Body of pancreas (tissue), 4 donors: ENCODE data around the gene LHX5. TPM values are rescaled to one million over a fixed set of nuclear protein-coding genes. Genes with fewer than 3 reads are reported as not detected.

Source experiments
- ATAC-seq: fragments of 150-250 bp; one replicate; pipeline ENCODE4 v1.9.1; 2016
- DNase-seq, 4 donors: peaks; one replicate each; pipeline ENCODE4 v3.0.0-alpha.2; 2019
- H3K27ac ChIP-seq, 4 donors: fragments of 200-600 bp; sonication (generic); 1 replicate in 3 of 4; 2 replicates in 1 of 4; pipeline versions ENCODE4 v1.5.1 to v1.6.1; 2016 to 2019; ENCODE audit warnings: mild to moderate bottlenecking in 1 of 4, mixed read lengths in 1 of 4, moderate library complexity in 1 of 4
- H3K27me3 ChIP-seq, 2 donors: fragments of 200-600 bp; sonication (generic); one replicate each; pipeline ENCODE4 v1.6.0; 2016; ENCODE audit warnings: mild to moderate bottlenecking in 1 of 2
- H3K36me3 ChIP-seq, 2 donors: fragments of 200-600 bp; sonication (generic); replicated peaks in 1 of 2; 2 replicates each; pipeline ENCODE4 v1.5.1; 2016; ENCODE audit warnings: low read depth in 2 of 2; ENCODE audit not compliant: insufficient read depth in 1 of 2
- H3K4me1 ChIP-seq: fragments of 200-600 bp; sonication (generic); one replicate; pipeline ENCODE4 v1.6.0; 2016
- H3K4me3 ChIP-seq, 2 donors: fragments of 200-600 bp; sonication (generic); 1 replicate in 1 of 2; 2 replicates in 1 of 2; pipeline ENCODE4 v1.5.1; 2016 to 2019
- H3K9me3 ChIP-seq, 3 donors: fragments of 200-600 bp; sonication (generic); 1 replicate in 2 of 3; 2 replicates in 1 of 3; pipeline ENCODE4 v1.5.1; 2016
- POLR2A ChIP-seq, 3 donors: fragments of 450-650 bp; IDR thresholded peaks; one replicate each; pipeline ENCODE4 v1.6.1; 2016; ENCODE audit warnings: antibody characterized with exemption in 3 of 3, mild to moderate bottlenecking in 2 of 3
- WGBS, 2 donors: methylation state at CpG; one replicate each; pipeline ENCODE4 v1.1.5; 2017; 5-methylcytosine and 5-hydroxymethylcytosine counted together
- intact Hi-C: fragments of 100-400 bp; cut with DNase I; formaldehyde crosslinking; loops from one replicate; pipeline ENCODE4 v1.15.1; 2023
- total RNA-seq, 2 donors: library from RNA; depleted of rRNA; stranded (reverse); fragments of >200 nt; gene quantifications; one replicate each; pipeline ENCODE4 v1.1.0, GENCODE V29; 2016
- TF ChIP-seq, protein P1 (sequence below), 7 experiments: fragments of 450-650 bp in 4 of 7; fragments of 200-600 bp in 3 of 7; sonication (generic) in 3 of 7; IDR thresholded peaks; one replicate each; pipeline ENCODE4 v1.5.1; 2016 to 2019; ENCODE audit warnings: antibody characterized with exemption in 7 of 7

LHX5 gene
- not detected for total RNA-seq

DNA sequence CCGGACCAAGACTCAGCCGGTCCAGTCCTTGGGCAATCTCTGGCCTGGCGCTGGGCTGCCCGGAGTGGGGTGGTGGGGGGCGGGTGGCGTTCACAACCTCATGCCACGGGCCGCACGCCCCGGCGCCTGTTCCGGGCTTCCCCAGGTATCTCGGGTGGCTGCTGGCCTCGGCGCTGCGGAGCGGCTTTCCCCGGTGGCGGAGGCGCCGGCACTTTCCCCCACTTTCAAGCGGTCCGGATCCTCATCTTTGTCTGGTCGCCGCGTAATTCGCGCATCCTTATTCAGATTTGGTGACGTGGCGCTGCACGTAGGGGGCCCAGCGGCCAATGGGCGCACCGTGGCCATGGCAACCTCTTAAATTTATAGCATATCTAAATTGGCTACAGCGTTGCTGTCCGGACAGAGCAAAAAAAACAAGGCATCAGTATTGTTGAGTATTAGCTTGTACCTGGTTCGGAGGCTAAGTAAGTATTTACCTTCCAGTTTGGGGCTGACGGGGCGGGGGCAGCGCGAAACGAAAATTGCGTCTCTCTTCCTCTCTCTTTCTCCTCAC is at the start of gene LHX5:
TSS of gene LHX5 (minus strand) at position 253 of the 553 bp plus-strand sequence. CDS start 373 bp downstream, outside the sequence.
- intact Hi-C loops, result no loop called here
- Histone ChIP-seq H3K4me3 (no peak within 1 kb of the TSS), H3K27ac (no peak within 1 kb of the TSS), H3K27me3 (peaks cover 0 to 29% of the 10 kb centered on the region in 2 donors), H3K9me3 (no peaks in the 10 kb centered on the region), H3K36me3 (no peaks in the 10 kb centered on the region), H3K4me1 (peaks cover 17% of the 10 kb centered on the region)
- ATAC-seq (no peak), DNase-seq (no peak)
- no peak for TF ChIP-seq POLR2A (IDR thresholded peaks at IDR 0.05)
- TF ChIP-seq, protein P1, sequence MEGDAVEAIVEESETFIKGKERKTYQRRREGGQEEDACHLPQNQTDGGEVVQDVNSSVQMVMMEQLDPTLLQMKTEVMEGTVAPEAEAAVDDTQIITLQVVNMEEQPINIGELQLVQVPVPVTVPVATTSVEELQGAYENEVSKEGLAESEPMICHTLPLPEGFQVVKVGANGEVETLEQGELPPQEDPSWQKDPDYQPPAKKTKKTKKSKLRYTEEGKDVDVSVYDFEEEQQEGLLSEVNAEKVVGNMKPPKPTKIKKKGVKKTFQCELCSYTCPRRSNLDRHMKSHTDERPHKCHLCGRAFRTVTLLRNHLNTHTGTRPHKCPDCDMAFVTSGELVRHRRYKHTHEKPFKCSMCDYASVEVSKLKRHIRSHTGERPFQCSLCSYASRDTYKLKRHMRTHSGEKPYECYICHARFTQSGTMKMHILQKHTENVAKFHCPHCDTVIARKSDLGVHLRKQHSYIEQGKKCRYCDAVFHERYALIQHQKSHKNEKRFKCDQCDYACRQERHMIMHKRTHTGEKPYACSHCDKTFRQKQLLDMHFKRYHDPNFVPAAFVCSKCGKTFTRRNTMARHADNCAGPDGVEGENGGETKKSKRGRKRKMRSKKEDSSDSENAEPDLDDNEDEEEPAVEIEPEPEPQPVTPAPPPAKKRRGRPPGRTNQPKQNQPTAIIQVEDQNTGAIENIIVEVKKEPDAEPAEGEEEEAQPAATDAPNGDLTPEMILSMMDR (IDR thresholded peaks at IDR 0.05), result no peak
- 2 to 7% methylated on average over 10 to 38 of the region's 43 CpGs for WGBS, 2 donors

DNA sequence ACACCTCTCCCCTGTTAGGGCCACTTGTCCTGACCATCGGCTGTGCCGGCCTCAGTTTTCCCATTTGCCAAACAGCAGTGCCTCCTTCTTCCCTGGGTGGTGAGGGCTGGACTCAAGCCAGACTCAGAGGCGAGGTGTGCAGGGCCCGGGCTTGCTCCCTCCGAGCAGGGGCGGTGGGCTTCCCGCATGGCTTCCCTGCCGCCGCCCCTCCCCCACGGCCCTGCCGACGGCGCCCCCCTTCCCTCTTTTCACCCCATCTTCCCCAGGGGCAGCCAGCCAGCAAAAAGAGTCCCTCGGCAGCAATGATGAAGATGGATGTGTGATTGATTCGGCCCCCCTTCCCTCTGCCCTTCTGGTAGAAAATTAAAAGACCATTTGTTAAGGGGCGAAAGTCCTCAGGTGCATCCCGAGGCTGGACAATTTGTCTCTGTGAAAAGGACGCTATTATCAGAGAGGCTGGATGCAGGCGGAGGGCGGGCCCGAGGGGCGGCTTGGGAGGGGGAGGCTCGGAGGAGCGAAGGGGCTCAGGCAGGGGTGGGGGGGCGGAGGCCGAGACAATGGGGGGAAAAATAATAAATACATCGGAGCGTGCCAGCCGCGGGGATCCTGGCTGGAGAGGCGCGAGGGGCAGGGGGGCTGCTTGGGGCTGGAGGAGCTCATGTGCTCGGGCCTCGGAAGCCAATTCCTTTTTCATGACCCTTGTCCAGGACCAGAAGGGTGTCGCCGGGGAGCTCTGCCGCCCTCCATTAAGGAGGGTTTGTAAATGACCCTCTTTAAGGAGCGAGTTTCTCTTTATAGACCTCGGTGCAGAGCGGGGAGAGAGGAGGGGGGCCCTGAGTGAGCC is 48.0 kb upstream of the LHX5 start:
- Histone ChIP-seq H3K4me1 (peaks cover 7% of the 10 kb centered on the region), H3K36me3 (no peaks in the 10 kb centered on the region), H3K27me3 (peaks cover 0 to 9% of the 10 kb centered on the region in 2 donors), H3K9me3 (no peaks in the 10 kb centered on the region), H3K4me3 (no peak overlapping the region), H3K27ac (no peak overlapping the region)
- DNase-seq, result no peak
- ATAC-seq, result no peak
- WGBS, 2 donors, result 2 to 7% methylated on average over 25 to 39 of the region's 40 CpGs
- TF ChIP-seq, protein P1 (IDR thresholded peaks at IDR 0.05), result no peak
- TF ChIP-seq POLR2A (IDR thresholded peaks at IDR 0.05), result no peak
- intact Hi-C loops, result no loop called here

DNA sequence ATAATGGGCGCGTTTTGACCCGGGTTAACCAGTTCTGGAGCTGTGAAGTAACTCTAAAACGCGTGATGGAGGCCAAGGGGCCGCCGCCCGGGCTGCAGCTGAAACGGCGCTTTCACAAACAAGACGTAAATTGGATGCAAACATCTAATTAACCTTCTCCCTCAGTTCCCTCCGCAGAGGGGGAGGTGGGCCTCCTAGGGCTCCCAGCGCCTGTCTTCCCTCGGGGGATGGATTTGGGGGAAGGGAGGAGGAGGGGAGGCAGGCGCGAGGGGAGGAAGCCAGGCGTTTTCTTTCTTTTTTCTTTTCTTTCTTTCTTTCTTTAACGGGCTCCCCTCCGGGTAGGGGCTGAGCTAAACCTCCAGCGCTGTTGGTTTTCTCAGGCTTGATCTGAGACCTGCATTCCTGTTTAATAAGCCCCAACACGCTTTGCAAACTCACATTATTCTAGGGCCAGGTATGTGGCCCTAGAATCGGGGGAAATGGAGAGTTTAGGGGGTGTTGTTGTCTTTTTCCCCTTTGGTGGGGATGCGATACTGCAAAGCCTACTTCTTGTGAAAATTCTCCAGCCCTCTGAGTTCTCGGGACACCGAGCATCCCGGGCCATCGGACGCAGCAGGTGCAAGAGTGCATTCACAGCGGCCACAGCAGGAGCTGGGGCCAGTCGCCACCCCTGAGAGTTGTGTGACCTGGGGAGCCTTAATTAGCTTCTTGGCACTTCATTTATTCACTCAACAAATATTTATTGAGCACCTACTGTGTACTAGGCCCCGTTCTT is 43.6 kb upstream of the LHX5 start:
- TF ChIP-seq POLR2A (IDR thresholded peaks at IDR 0.05), result no peak
- TF ChIP-seq, protein P1 (IDR thresholded peaks at IDR 0.05), result no peak
- Histone ChIP-seq H3K27me3 (peaks cover 0 to 9% of the 10 kb centered on the region in 2 donors), H3K27ac (no peak overlapping the region), H3K4me3 (no peak overlapping the region), H3K4me1 (peaks cover 7% of the 10 kb centered on the region), H3K36me3 (no peaks in the 10 kb centered on the region), H3K9me3 (no peaks in the 10 kb centered on the region)
- no peak for DNase-seq
- intact Hi-C loops, result no loop called here
- WGBS, 2 donors, result 2 to 3% methylated on average over 30 to 31 of the region's 31 CpGs
- ATAC-seq, result no peak

DNA sequence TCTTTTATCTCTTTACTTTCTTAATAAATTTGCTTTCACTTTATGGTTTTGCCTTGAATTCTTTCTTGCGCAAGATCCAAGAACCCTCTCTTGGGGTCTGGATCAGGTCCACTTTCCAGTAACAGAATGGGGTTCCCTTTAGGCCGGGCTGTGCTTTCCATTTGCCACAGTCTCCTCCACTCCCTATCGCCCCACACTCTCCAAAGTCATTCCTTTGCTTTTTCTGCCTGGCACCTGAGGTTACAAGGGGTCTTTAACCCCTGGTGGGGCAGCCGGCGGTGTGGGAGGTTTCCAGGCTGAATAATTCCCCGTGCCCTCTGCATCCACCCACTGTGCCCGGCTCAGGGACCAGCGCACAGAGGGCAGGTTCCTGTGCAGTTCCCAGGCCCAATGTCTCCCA is 42.9 kb upstream of the LHX5 start:
- no peaks in the 10 kb centered on the region for H3K9me3 ChIP-seq
- H3K4me3 ChIP-seq, result no peak overlapping the region
- DNase-seq (no peak), ATAC-seq (no peak)
- no peak for TF ChIP-seq POLR2A (IDR thresholded peaks at IDR 0.05)
- TF ChIP-seq, protein P1 (IDR thresholded peaks at IDR 0.05), result no peak
- peaks cover 0 to 9% of the 10 kb centered on the region in 2 donors for H3K27me3 ChIP-seq
- intact Hi-C loops, result no loop called here
- H3K4me1 ChIP-seq, result peaks cover 3% of the 10 kb centered on the region
- no peak overlapping the region for H3K27ac ChIP-seq
- 31 to 44% methylated on average over 6 to 8 of the region's 8 CpGs for WGBS, 2 donors
- H3K36me3 ChIP-seq, result no peaks in the 10 kb centered on the region
